ENCODE data around the gene HSD17B13. TPM values are rescaled to one million over a fixed set of nuclear protein-coding genes. Genes with fewer than 3 reads are reported as not detected.

The HSD17B13 gene
- total RNA-seq, 1 experiment from 2014 or later: 0.13 TPM

- ChIA-PET POLR2A (no interaction called here), CTCF (no interaction called here)
- in situ Hi-C loops (cut with HindIII; ENCODE audit: low pct_unique_long_range_greater_than_20kb, low sequenced_read_pairs) (no loop called here), intact Hi-C loops (cut with micrococcal nuclease; ENCODE audit: unreplicated experiment) (no loop called here)
- Histone ChIP-seq H3K4me1 (ENCODE audit: control insufficient read depth, insufficient read depth, low read length) (no peaks in the 10 kb centered on the region), H3K36me3 (ENCODE audit: control insufficient read depth, insufficient read depth, low read length) (no peaks in the 10 kb centered on the region), H3K27me3 (ENCODE audit: control insufficient read depth, insufficient read depth, low read length) (no peaks in the 10 kb centered on the region), H3K4me3 (ENCODE audit: low read depth in 2 of 2, low read length in 2 of 2) (no peak overlapping the region), H3K9me3 (ENCODE audit: control insufficient read depth, insufficient read depth, low read depth, low read length) (no peaks in the 10 kb centered on the region), H3K27ac (ENCODE audit: low read length) (no peak overlapping the region)
- no TSS peak for BruUV-seq (replicated peaks)
- ATAC-seq (no peak), DNase-seq (ENCODE audit: low read depth, low spot score) (no peak)
- TF ChIP-seq TCF7L2 (IDR thresholded peaks at IDR 0.05; ENCODE audit: low read depth, low read length) (no peak), POLR2AphosphoS5 (IDR thresholded peaks at IDR 0.05; ENCODE audit: low read depth, low read length) (no peak), CTCF (IDR thresholded peaks at IDR 0.05) (no peak), SIN3A (IDR thresholded peaks at IDR 0.05; ENCODE audit: borderline replicate concordance, insufficient read depth, low read depth, low read length) (no peak), REST (IDR thresholded peaks at IDR 0.05; ENCODE audit: insufficient read depth in 1 of 2, low read depth in 2 of 2, low read length in 1 of 2) (no peak)
Measured at GRCh38 chr4:87311684-87312083, 11.0 kb downstream of the HSD17B13 start.

GRCh38 chr4:87310691-87311335 is 11.9 kb downstream of the HSD17B13 start:
- POLR2A ChIA-PET: no interaction called here
- in situ Hi-C loops (cut with HindIII; ENCODE audit: low pct_unique_long_range_greater_than_20kb, low sequenced_read_pairs) (no loop called here), intact Hi-C loops (cut with micrococcal nuclease; ENCODE audit: unreplicated experiment) (no loop called here)
- Histone ChIP-seq H3K27me3 (ENCODE audit: control insufficient read depth, insufficient read depth, low read length) (no peaks in the 10 kb centered on the region), H3K27ac (ENCODE audit: low read length) (no peak overlapping the region), H3K4me1 (ENCODE audit: control insufficient read depth, insufficient read depth, low read length) (no peaks in the 10 kb centered on the region), H3K36me3 (ENCODE audit: control insufficient read depth, insufficient read depth, low read length) (no peaks in the 10 kb centered on the region), H3K4me3 (ENCODE audit: low read depth in 2 of 2, low read length in 2 of 2) (no peak overlapping the region), H3K9me3 (ENCODE audit: control insufficient read depth, insufficient read depth, low read depth, low read length) (no peaks in the 10 kb centered on the region)
- no TSS peak for BruUV-seq (replicated peaks)
- DNase-seq (ENCODE audit: low read depth, low spot score) (no peak), ATAC-seq (no peak)
- TF ChIP-seq TCF7L2 (IDR thresholded peaks at IDR 0.05; ENCODE audit: low read depth, low read length) (no peak), POLR2AphosphoS5 (IDR thresholded peaks at IDR 0.05; ENCODE audit: low read depth, low read length) (no peak), CTCF (IDR thresholded peaks at IDR 0.05) (no peak), SIN3A (IDR thresholded peaks at IDR 0.05; ENCODE audit: borderline replicate concordance, insufficient read depth, low read depth, low read length) (no peak), REST (IDR thresholded peaks at IDR 0.05; ENCODE audit: insufficient read depth in 1 of 2, low read depth in 2 of 2, low read length in 1 of 2) (no peak)
- CTCF ChIA-PET: no interaction called here
